Kasumi-1 (cell line): ENCODE data around the gene EIF3F.

ENCODE experiments used
- DNase-seq, 2 experiments: peaks; one replicate each; lab custom pipeline; 2025; lab: John Stamatoyannopoulos, UW

EIF3F gene

GRCh38 chr11:8022876-8023275 is 35.7 kb downstream of the EIF3F start:
- DNase-seq = no peak

- DNase-seq = no peak
Measured at GRCh38 chr11:8023831-8024555, 36.9 kb downstream of the EIF3F start.

- DNase-seq = no peak
Measured at GRCh38 chr11:8025123-8025522, 38.0 kb downstream of the EIF3F start.

GRCh38 chr11:8025816-8026215 is 38.7 kb downstream of the EIF3F start:
- DNase-seq = no peak

GRCh38 chr11:8026982-8027381 is 39.8 kb downstream of the EIF3F start:
- no peak for DNase-seq

GRCh38 chr11:8028766-8029165 is 41.6 kb downstream of the EIF3F start:
- DNase-seq = no peak

GRCh38 chr11:8030526-8031247 is 43.5 kb downstream of the EIF3F start:
- no peak for DNase-seq

GRCh38 chr11:8031248-8032115 is 44.3 kb downstream of the EIF3F start:
- DNase-seq = no peak

GRCh38 chr11:8032122-8032521 is 45.0 kb downstream of the EIF3F start:
- no peak for DNase-seq

- DNase-seq = no peak
Measured at GRCh38 chr11:8032576-8033304, 45.6 kb downstream of the EIF3F start.

GRCh38 chr11:8033305-8034105 is 46.4 kb downstream of the EIF3F start:
- DNase-seq = peak; percentile 80 to 82

GRCh38 chr11:8034106-8034585 is 47.0 kb downstream of the EIF3F start:
- no peak for DNase-seq

- DNase-seq = no peak
Measured at GRCh38 chr11:8034604-8035190, 47.6 kb downstream of the EIF3F start.

- no peak for DNase-seq
Measured at GRCh38 chr11:8035200-8035855, 48.2 kb downstream of the EIF3F start.

- peak in 1 of 2 experiments; percentile 4 for DNase-seq
Measured at GRCh38 chr11:8036002-8036802, 49.1 kb downstream of the EIF3F start.

- DNase-seq = no peak
Measured at GRCh38 chr11:8036986-8037385, 49.8 kb downstream of the EIF3F start.

GRCh38 chr11:8038393-8038792 is 51.3 kb downstream of the EIF3F start:
- no peak for DNase-seq

- no peak for DNase-seq
Measured at GRCh38 chr11:8038811-8039529, 51.8 kb downstream of the EIF3F start.
